Neural cell (in vitro differentiated cells): Measurements from ENCODE around the gene HS6ST3.

Experiments used
- EP300 ChIP-seq: fragments of 450-650 bp; conservative IDR thresholded peaks from 2 replicates; pipeline ENCODE4 v1.6.1; 2014; ENCODE audit warnings: antibody characterized with exemption, mild to moderate bottlenecking, moderate library complexity; ENCODE audit not compliant: poor library complexity, severe bottlenecking
- POLR2AphosphoS5 ChIP-seq: IDR thresholded peaks from 2 replicates; pipeline ENCODE4 v1.6.1; 2012
- RAD21 ChIP-seq: fragments of 450-650 bp; conservative IDR thresholded peaks from 2 replicates; pipeline ENCODE4 v1.6.1; 2014; ENCODE audit warnings: antibody characterized with exemption, mild to moderate bottlenecking, moderate library complexity
- TF ChIP-seq, protein P1 (sequence below): fragments of 450-650 bp; IDR thresholded peaks from 2 replicates; pipeline ENCODE4 v1.5.1; 2014; ENCODE audit warnings: antibody characterized with exemption, mild to moderate bottlenecking, moderate library complexity; ENCODE audit not compliant: poor library complexity, severe bottlenecking
- TF ChIP-seq, protein P2 (sequence below): IDR thresholded peaks from 2 replicates; pipeline ENCODE4 v1.6.1; 2012; ENCODE audit warnings: borderline replicate concordance

DNA sequence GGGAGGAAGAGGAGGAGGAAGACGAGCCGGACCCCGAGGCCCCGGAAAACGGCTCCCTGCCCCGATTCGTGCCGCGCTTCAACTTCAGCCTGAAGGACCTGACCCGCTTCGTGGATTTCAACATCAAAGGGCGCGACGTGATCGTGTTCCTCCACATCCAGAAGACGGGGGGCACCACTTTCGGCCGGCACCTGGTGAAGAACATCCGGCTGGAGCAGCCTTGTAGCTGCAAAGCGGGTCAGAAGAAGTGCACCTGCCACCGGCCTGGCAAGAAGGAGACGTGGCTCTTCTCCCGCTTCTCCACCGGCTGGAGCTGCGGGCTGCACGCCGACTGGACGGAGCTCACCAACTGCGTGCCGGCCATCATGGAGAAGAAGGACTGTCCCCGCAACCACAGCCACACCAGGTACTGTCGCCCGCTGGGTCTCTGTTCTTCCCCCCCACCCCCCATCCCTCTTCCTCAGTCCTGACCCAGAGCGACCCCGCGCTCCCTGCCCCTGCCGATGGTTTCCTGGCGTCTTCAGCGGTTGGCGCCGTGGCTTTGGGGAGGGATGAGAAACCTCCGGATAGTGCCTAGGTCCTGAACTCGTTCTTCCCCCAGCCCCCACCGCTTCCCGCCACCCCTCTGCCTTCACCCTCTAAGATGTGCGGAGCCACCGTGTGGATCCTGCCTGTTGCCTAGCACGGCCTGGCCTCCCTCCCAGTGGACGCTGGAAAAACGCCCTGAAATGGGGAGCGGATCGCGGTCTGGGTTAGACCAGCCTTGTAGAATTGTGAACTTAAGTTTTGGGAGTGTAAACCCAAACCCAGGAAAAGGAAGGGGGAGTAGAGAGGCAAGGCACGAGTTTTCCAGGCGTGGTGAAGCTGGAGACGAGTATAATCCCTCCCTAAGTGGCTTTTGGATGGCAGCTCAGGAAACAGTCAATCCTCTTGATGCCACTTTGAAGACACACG, 1.5 kb downstream of the HS6ST3 start:
- TF ChIP-seq, protein P1, sequence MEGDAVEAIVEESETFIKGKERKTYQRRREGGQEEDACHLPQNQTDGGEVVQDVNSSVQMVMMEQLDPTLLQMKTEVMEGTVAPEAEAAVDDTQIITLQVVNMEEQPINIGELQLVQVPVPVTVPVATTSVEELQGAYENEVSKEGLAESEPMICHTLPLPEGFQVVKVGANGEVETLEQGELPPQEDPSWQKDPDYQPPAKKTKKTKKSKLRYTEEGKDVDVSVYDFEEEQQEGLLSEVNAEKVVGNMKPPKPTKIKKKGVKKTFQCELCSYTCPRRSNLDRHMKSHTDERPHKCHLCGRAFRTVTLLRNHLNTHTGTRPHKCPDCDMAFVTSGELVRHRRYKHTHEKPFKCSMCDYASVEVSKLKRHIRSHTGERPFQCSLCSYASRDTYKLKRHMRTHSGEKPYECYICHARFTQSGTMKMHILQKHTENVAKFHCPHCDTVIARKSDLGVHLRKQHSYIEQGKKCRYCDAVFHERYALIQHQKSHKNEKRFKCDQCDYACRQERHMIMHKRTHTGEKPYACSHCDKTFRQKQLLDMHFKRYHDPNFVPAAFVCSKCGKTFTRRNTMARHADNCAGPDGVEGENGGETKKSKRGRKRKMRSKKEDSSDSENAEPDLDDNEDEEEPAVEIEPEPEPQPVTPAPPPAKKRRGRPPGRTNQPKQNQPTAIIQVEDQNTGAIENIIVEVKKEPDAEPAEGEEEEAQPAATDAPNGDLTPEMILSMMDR = no peak
- TF ChIP-seq RAD21 (no peak), EP300 (no peak), POLR2AphosphoS5 (peak; percentile 6)
- TF ChIP-seq, protein P2, sequence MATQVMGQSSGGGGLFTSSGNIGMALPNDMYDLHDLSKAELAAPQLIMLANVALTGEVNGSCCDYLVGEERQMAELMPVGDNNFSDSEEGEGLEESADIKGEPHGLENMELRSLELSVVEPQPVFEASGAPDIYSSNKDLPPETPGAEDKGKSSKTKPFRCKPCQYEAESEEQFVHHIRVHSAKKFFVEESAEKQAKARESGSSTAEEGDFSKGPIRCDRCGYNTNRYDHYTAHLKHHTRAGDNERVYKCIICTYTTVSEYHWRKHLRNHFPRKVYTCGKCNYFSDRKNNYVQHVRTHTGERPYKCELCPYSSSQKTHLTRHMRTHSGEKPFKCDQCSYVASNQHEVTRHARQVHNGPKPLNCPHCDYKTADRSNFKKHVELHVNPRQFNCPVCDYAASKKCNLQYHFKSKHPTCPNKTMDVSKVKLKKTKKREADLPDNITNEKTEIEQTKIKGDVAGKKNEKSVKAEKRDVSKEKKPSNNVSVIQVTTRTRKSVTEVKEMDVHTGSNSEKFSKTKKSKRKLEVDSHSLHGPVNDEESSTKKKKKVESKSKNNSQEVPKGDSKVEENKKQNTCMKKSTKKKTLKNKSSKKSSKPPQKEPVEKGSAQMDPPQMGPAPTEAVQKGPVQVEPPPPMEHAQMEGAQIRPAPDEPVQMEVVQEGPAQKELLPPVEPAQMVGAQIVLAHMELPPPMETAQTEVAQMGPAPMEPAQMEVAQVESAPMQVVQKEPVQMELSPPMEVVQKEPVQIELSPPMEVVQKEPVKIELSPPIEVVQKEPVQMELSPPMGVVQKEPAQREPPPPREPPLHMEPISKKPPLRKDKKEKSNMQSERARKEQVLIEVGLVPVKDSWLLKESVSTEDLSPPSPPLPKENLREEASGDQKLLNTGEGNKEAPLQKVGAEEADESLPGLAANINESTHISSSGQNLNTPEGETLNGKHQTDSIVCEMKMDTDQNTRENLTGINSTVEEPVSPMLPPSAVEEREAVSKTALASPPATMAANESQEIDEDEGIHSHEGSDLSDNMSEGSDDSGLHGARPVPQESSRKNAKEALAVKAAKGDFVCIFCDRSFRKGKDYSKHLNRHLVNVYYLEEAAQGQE = no peak
